ENCODE results near the gene PWWP2B.
A peak's percentile ranks its signal among the peaks of the same experiment; 100 is the strongest.
"Not testable (repeated sequence)": the region's sequence is repeated elsewhere in the genome, so short reads cannot be mapped to it uniquely, and the experiment has no call there.

Gene PWWP2B

GRCh38 chr10:132397036-132397541 lies at the start of gene PWWP2B:
PWWP2B (plus strand) TSS chr10:132397200; CDS start chr10:132397227, 27 bp downstream.
- Histone ChIP-seq H3K4me3 (ENCODE audit: low read depth in 1 of 5, low read length in 5 of 5) (peak within 1 kb of the TSS; percentile 59 to 77 (median 68)), H3K27me3 (ENCODE audit: control insufficient read depth in 5 of 5, insufficient read depth in 4 of 5, low read length in 5 of 5) (no peaks in the 10 kb centered on the region), H3K27ac (ENCODE audit: low read depth, low read length) (peak within 1 kb of the TSS; percentile 92), H3K4me1 (ENCODE audit: control insufficient read depth in 5 of 5, insufficient read depth in 5 of 5, low read length in 5 of 5) (peaks cover 4 to 73% (median 62%) of the 10 kb centered on the region in 5 donors), H3K36me3 (ENCODE audit: control insufficient read depth in 5 of 5, insufficient read depth in 5 of 5, low read length in 5 of 5) (no peaks in the 10 kb centered on the region), H3K9ac (ENCODE audit: low read length in 5 of 5) (peak within 1 kb of the TSS in 4 of 5 donors; percentile 70 to 85 (median 76)), H3K9me3 (ENCODE audit: control insufficient read depth in 5 of 5, low read length in 5 of 5) (no peaks in the 10 kb centered on the region)

- no peaks in the 10 kb centered on the region for H3K27me3 ChIP-seq (ENCODE audit: control insufficient read depth in 5 of 5, insufficient read depth in 4 of 5, low read length in 5 of 5)
- no peak overlapping the region for H3K4me3 ChIP-seq (ENCODE audit: low read depth in 1 of 5, low read length in 5 of 5)
- H3K9me3 ChIP-seq (ENCODE audit: control insufficient read depth in 5 of 5, low read length in 5 of 5), result no peaks in the 10 kb centered on the region
- H3K9ac ChIP-seq (ENCODE audit: low read length in 5 of 5), result no peak overlapping the region
- peaks cover 0 to 10% (median 0%) of the 10 kb centered on the region in 5 donors for H3K4me1 ChIP-seq (ENCODE audit: control insufficient read depth in 5 of 5, insufficient read depth in 5 of 5, low read length in 5 of 5)
- no peak overlapping the region for H3K27ac ChIP-seq (ENCODE audit: low read depth, low read length)
- H3K36me3 ChIP-seq (ENCODE audit: control insufficient read depth in 5 of 5, insufficient read depth in 5 of 5, low read length in 5 of 5), result peaks cover 10 to 62% (median 23%) of the 10 kb centered on the region in 5 donors
These were observed 49.6 kb upstream of the PWWP2B start for GRCh38 chr10:132347211-132347930.

GRCh38 chr10:132347931-132348267 lies 49.1 kb upstream of the PWWP2B start:
- Histone ChIP-seq H3K36me3 (ENCODE audit: control insufficient read depth in 5 of 5, insufficient read depth in 5 of 5, low read length in 5 of 5) (peaks cover 10 to 61% (median 23%) of the 10 kb centered on the region in 5 donors), H3K4me1 (ENCODE audit: control insufficient read depth in 5 of 5, insufficient read depth in 5 of 5, low read length in 5 of 5) (peaks cover 0 to 10% (median 0%) of the 10 kb centered on the region in 5 donors), H3K27ac (ENCODE audit: low read depth, low read length) (no peak overlapping the region), H3K9me3 (ENCODE audit: control insufficient read depth in 5 of 5, low read length in 5 of 5) (no peaks in the 10 kb centered on the region), H3K9ac (ENCODE audit: low read length in 5 of 5) (no peak overlapping the region), H3K4me3 (ENCODE audit: low read depth in 1 of 5, low read length in 5 of 5) (no peak overlapping the region), H3K27me3 (ENCODE audit: control insufficient read depth in 5 of 5, insufficient read depth in 4 of 5, low read length in 5 of 5) (no peaks in the 10 kb centered on the region)

GRCh38 chr10:132349766-132350165 lies 47.2 kb upstream of the PWWP2B start:
- H3K9ac ChIP-seq (ENCODE audit: low read length in 5 of 5), result no peak overlapping the region
- peaks cover 5 to 67% (median 26%) of the 10 kb centered on the region in 5 donors for H3K36me3 ChIP-seq (ENCODE audit: control insufficient read depth in 5 of 5, insufficient read depth in 5 of 5, low read length in 5 of 5)
- H3K4me1 ChIP-seq (ENCODE audit: control insufficient read depth in 5 of 5, insufficient read depth in 5 of 5, low read length in 5 of 5), result peaks cover 0 to 10% (median 0%) of the 10 kb centered on the region in 5 donors
- no peak overlapping the region for H3K4me3 ChIP-seq (ENCODE audit: low read depth in 1 of 5, low read length in 5 of 5)
- H3K27me3 ChIP-seq (ENCODE audit: control insufficient read depth in 5 of 5, insufficient read depth in 4 of 5, low read length in 5 of 5), result no peaks in the 10 kb centered on the region
- no peak overlapping the region for H3K27ac ChIP-seq (ENCODE audit: low read depth, low read length)
- no peaks in the 10 kb centered on the region for H3K9me3 ChIP-seq (ENCODE audit: control insufficient read depth in 5 of 5, low read length in 5 of 5)

- H3K4me3 ChIP-seq (ENCODE audit: low read depth in 1 of 5, low read length in 5 of 5), result no peak overlapping the region
- H3K36me3 ChIP-seq (ENCODE audit: control insufficient read depth in 5 of 5, insufficient read depth in 5 of 5, low read length in 5 of 5), result peaks cover 0 to 62% (median 20%) of the 10 kb centered on the region in 5 donors
- no peak overlapping the region for H3K9ac ChIP-seq (ENCODE audit: low read length in 5 of 5)
- H3K4me1 ChIP-seq (ENCODE audit: control insufficient read depth in 5 of 5, insufficient read depth in 5 of 5, low read length in 5 of 5), result peaks cover 0 to 10% (median 0%) of the 10 kb centered on the region in 5 donors
- H3K9me3 ChIP-seq (ENCODE audit: control insufficient read depth in 5 of 5, low read length in 5 of 5), result no peaks in the 10 kb centered on the region
- H3K27ac ChIP-seq (ENCODE audit: low read depth, low read length), result no peak overlapping the region
- no peaks in the 10 kb centered on the region for H3K27me3 ChIP-seq (ENCODE audit: control insufficient read depth in 5 of 5, insufficient read depth in 4 of 5, low read length in 5 of 5)
These were observed 46.6 kb upstream of the PWWP2B start for GRCh38 chr10:132350391-132350790.

- Histone ChIP-seq H3K27me3 (ENCODE audit: control insufficient read depth in 5 of 5, insufficient read depth in 4 of 5, low read length in 5 of 5) (no peaks in the 10 kb centered on the region), H3K27ac (ENCODE audit: low read depth, low read length) (no peak overlapping the region), H3K4me3 (ENCODE audit: low read depth in 1 of 5, low read length in 5 of 5) (no peak overlapping the region), H3K36me3 (ENCODE audit: control insufficient read depth in 5 of 5, insufficient read depth in 5 of 5, low read length in 5 of 5) (peaks cover 0 to 61% (median 20%) of the 10 kb centered on the region in 5 donors), H3K4me1 (ENCODE audit: control insufficient read depth in 5 of 5, insufficient read depth in 5 of 5, low read length in 5 of 5) (peaks cover 0 to 10% (median 0%) of the 10 kb centered on the region in 5 donors), H3K9ac (ENCODE audit: low read length in 5 of 5) (no peak overlapping the region), H3K9me3 (ENCODE audit: control insufficient read depth in 5 of 5, low read length in 5 of 5) (no peaks in the 10 kb centered on the region)
These were observed 46.1 kb upstream of the PWWP2B start for GRCh38 chr10:132350946-132351345.

GRCh38 chr10:132351611-132352010 lies 45.4 kb upstream of the PWWP2B start:
- H3K4me1 ChIP-seq (ENCODE audit: control insufficient read depth in 5 of 5, insufficient read depth in 5 of 5, low read length in 5 of 5), result peaks cover 0 to 10% (median 0%) of the 10 kb centered on the region in 5 donors
- no peaks in the 10 kb centered on the region for H3K9me3 ChIP-seq (ENCODE audit: control insufficient read depth in 5 of 5, low read length in 5 of 5)
- H3K36me3 ChIP-seq (ENCODE audit: control insufficient read depth in 5 of 5, insufficient read depth in 5 of 5, low read length in 5 of 5), result peaks cover 0 to 62% (median 20%) of the 10 kb centered on the region in 5 donors
- H3K9ac ChIP-seq (ENCODE audit: low read length in 5 of 5), result no peak overlapping the region
- no peak overlapping the region for H3K27ac ChIP-seq (ENCODE audit: low read depth, low read length)
- no peaks in the 10 kb centered on the region for H3K27me3 ChIP-seq (ENCODE audit: control insufficient read depth in 5 of 5, insufficient read depth in 4 of 5, low read length in 5 of 5)
- no peak overlapping the region for H3K4me3 ChIP-seq (ENCODE audit: low read depth in 1 of 5, low read length in 5 of 5)

- peaks cover 0 to 56% (median 19%) of the 10 kb centered on the region in 5 donors for H3K36me3 ChIP-seq (ENCODE audit: control insufficient read depth in 5 of 5, insufficient read depth in 5 of 5, low read length in 5 of 5)
- not testable (repeated sequence) for H3K4me3 ChIP-seq (ENCODE audit: low read depth in 1 of 5, low read length in 5 of 5); H3K9ac ChIP-seq (ENCODE audit: low read length in 5 of 5); H3K27me3 ChIP-seq (ENCODE audit: control insufficient read depth in 5 of 5, insufficient read depth in 4 of 5, low read length in 5 of 5); H3K9me3 ChIP-seq (ENCODE audit: control insufficient read depth in 5 of 5, low read length in 5 of 5); H3K27ac ChIP-seq (ENCODE audit: low read depth, low read length)
- peaks cover 0 to 21% (median 10%) of the 10 kb centered on the region in 5 donors for H3K4me1 ChIP-seq (ENCODE audit: control insufficient read depth in 5 of 5, insufficient read depth in 5 of 5, low read length in 5 of 5)
These were observed 44.3 kb upstream of the PWWP2B start for GRCh38 chr10:132352462-132353308.

- Histone ChIP-seq H3K9ac (ENCODE audit: low read length in 5 of 5) (no peak overlapping the region), H3K4me1 (ENCODE audit: control insufficient read depth in 5 of 5, insufficient read depth in 5 of 5, low read length in 5 of 5) (peaks cover 0 to 24% (median 15%) of the 10 kb centered on the region in 5 donors), H3K27ac (ENCODE audit: low read depth, low read length) (no peak overlapping the region), H3K36me3 (ENCODE audit: control insufficient read depth in 5 of 5, insufficient read depth in 5 of 5, low read length in 5 of 5) (peaks cover 0 to 46% (median 12%) of the 10 kb centered on the region in 5 donors), H3K9me3 (ENCODE audit: control insufficient read depth in 5 of 5, low read length in 5 of 5) (no peaks in the 10 kb centered on the region), H3K4me3 (ENCODE audit: low read depth in 1 of 5, low read length in 5 of 5) (no peak overlapping the region), H3K27me3 (ENCODE audit: control insufficient read depth in 5 of 5, insufficient read depth in 4 of 5, low read length in 5 of 5) (no peaks in the 10 kb centered on the region)
These were observed 43.3 kb upstream of the PWWP2B start for GRCh38 chr10:132353456-132354355.
